ENCODE results near the gene LYPD1.

The LYPD1 gene

DNA sequence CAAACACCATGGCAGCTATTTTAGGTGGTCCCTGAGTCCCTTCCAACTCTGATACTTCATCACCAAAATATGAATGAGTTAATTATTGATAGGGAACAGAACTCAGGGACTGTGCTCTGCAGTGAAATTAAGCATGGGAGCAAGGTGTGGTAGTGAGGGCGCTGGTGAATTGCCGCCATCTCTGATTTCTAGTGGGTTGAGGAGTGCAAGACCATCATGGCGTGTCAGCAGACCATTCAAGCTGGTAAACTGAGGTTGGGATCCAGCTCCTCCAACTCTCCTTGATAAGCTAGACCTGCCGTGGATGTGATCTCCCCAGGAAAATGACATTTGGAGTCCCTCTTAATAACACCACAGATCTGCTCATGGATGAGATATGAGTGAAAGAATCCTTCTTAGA lies 70.4 kb downstream of the LYPD1 start:
- TF ChIP-seq, protein P1, sequence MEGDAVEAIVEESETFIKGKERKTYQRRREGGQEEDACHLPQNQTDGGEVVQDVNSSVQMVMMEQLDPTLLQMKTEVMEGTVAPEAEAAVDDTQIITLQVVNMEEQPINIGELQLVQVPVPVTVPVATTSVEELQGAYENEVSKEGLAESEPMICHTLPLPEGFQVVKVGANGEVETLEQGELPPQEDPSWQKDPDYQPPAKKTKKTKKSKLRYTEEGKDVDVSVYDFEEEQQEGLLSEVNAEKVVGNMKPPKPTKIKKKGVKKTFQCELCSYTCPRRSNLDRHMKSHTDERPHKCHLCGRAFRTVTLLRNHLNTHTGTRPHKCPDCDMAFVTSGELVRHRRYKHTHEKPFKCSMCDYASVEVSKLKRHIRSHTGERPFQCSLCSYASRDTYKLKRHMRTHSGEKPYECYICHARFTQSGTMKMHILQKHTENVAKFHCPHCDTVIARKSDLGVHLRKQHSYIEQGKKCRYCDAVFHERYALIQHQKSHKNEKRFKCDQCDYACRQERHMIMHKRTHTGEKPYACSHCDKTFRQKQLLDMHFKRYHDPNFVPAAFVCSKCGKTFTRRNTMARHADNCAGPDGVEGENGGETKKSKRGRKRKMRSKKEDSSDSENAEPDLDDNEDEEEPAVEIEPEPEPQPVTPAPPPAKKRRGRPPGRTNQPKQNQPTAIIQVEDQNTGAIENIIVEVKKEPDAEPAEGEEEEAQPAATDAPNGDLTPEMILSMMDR (IDR thresholded peaks at IDR 0.05; ENCODE audit: low read depth, low read length, missing control alignments): no peak
- no peak for DNase-seq (ENCODE audit: low read depth)
- in situ Hi-C loops (cut with HindIII; ENCODE audit: low sequenced_read_pairs): no loop called here
- no peak overlapping the region for H3K4me3 ChIP-seq (ENCODE audit: low read depth, low read length)

DNA sequence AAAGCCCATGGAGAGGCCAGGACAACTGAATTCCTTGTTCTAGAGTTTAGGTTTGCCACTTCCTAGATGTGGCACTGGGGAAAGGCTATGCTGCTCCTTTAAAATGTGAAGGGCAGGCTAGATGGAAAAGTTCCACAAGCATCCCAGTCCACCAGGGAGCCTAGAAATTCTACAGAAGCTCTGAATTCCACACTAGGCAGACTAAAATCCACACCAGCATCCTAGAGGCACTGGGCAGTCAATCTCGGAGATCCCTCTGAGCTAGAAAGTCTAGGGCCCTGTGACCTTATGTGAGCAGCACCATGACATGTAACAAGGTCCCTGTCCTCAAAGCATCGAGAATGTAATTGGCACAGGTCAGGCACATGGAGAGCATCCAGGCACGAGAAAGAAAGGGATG lies 71.5 kb downstream of the LYPD1 start:
- no peak for DNase-seq (ENCODE audit: low read depth)
- TF ChIP-seq, protein P1 (IDR thresholded peaks at IDR 0.05; ENCODE audit: low read depth, low read length, missing control alignments): no peak
- no peak overlapping the region for H3K4me3 ChIP-seq (ENCODE audit: low read depth, low read length)
- in situ Hi-C loops (cut with HindIII; ENCODE audit: low sequenced_read_pairs): no loop called here

DNA sequence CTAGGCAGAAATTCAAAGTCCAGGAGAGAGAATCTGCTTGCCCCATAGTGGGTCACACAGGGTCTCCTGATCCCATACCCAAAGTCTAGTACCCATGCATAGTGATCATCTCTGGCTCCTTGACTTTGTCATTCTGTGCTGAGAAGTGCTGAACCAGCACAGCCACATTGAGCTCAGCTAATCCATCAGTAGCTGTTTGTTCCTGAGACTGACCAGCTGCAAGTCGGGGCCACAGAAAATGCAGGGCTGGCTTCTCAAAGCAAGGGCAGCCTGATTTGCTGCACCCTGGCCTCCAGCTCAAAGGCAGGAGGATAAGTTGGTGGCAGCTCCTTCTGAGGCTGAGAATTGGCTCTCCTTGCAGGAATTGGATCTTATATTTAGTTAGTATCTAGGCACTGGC lies 72.2 kb downstream of the LYPD1 start:
- in situ Hi-C loops (cut with HindIII; ENCODE audit: low sequenced_read_pairs): no loop called here
- TF ChIP-seq, protein P1 (IDR thresholded peaks at IDR 0.05; ENCODE audit: low read depth, low read length, missing control alignments): no peak
- DNase-seq (ENCODE audit: low read depth): no peak
- H3K4me3 ChIP-seq (ENCODE audit: low read depth, low read length): no peak overlapping the region

DNA sequence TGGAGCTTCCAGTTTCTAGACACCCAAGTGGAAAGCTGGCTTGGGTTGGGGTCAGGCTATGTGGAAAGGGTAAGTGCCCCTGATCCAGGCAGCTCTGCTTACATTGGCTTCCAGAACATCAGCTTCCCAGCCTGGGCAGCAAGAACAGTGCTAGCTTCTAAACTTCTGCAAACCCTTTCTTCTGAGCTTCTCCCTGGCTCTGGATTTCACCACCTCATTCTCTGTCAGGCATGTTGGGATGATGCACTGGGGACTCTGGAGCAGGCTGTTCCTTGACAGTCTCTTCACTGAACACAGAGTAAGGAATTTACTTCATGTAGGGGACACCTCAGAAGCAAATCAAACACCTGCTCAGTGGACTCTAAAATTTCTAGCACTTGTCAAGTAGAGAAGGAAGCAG lies 72.8 kb downstream of the LYPD1 start:
- no peak overlapping the region for H3K4me3 ChIP-seq (ENCODE audit: low read depth, low read length)
- TF ChIP-seq, protein P1 (IDR thresholded peaks at IDR 0.05; ENCODE audit: low read depth, low read length, missing control alignments): no peak
- in situ Hi-C loops (cut with HindIII; ENCODE audit: low sequenced_read_pairs): no loop called here
- no peak for DNase-seq (ENCODE audit: low read depth)

DNA sequence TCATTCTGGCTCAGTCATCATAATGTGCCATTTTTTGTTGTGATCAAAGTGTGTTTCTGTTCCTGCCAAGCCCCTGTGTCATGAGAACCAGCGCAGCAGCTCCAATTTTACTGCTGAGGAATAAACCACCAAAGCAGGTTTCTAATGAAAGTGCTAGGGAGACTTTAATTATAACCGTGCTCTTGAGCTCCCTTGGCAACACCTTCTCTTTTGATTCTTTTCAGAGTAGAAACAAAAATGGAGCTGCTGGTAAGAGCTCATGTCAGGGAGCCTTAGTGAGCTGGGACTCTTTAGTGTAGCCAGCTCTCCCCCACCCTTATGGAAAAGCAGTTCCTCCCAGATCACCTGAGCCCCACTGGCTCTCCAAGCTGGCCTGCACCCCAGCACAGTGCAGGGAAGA lies 74.3 kb downstream of the LYPD1 start:
- in situ Hi-C loops (cut with HindIII; ENCODE audit: low sequenced_read_pairs): no loop called here
- TF ChIP-seq, protein P1 (IDR thresholded peaks at IDR 0.05; ENCODE audit: low read depth, low read length, missing control alignments): no peak
- no peak overlapping the region for H3K4me3 ChIP-seq (ENCODE audit: low read depth, low read length)
- no peak for DNase-seq (ENCODE audit: low read depth)

DNA sequence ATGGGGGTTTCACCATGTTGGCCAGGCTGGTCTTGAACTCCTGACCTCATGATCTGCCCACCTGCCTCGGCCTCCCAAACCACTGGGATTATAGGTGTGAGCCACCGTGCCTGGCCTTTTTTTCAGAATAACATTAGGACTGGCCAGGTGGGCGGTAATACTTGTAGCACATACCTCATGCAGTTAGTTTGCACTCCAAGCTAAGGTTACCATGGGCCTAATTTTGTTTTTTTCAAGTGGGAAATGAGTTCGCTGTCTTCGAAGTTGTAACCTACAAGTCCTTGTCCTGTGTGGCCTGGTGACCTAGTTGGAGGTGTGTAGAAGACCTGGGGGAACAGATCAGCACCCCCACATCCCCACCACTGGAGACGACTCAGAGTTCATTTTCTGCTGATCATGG lies 74.8 kb downstream of the LYPD1 start:
- DNase-seq (ENCODE audit: low read depth): no peak
- TF ChIP-seq, protein P1 (IDR thresholded peaks at IDR 0.05; ENCODE audit: low read depth, low read length, missing control alignments): no peak
- in situ Hi-C loops (cut with HindIII; ENCODE audit: low sequenced_read_pairs): no loop called here
- H3K4me3 ChIP-seq (ENCODE audit: low read depth, low read length): no peak overlapping the region
